Smooth muscle cell (in vitro differentiated cells): ENCODE results near the gene RAP1GAP2. TPM values are rescaled to one million over a fixed set of nuclear protein-coding genes. Genes with fewer than 3 reads are reported as not detected.

ENCODE experiments used
- DNase-seq: peaks from one replicate; lab custom pipeline; 2025; ENCODE audit not compliant: unreplicated experiment; lab: John Stamatoyannopoulos, UW
- H2AFZ ChIP-seq: fragments of 200-600 bp; sonication (generic); 2 replicates; pipeline ENCODE4 v1.6.0; 2016; ENCODE audit warnings: antibody characterized with exemption, low read depth, mild to moderate bottlenecking
- H3F3A ChIP-seq: fragments of 200-600 bp; sonication (generic); 2 replicates; pipeline ENCODE4 v1.6.0; 2017; ENCODE audit warnings: antibody characterized with exemption, low read depth
- H3K27ac ChIP-seq: fragments of 200-600 bp; sonication (generic); 2 replicates; pipeline ENCODE4 v1.5.1; 2016; ENCODE audit warnings: low read depth, mild to moderate bottlenecking
- H3K27me3 ChIP-seq: fragments of 200-600 bp; sonication (generic); 2 replicates; pipeline ENCODE4 v1.6.1; 2016; ENCODE audit warnings: low read depth, mild to moderate bottlenecking
- H3K36me3 ChIP-seq: fragments of 200-600 bp; sonication (generic); 2 replicates; pipeline ENCODE4 v1.5.1; 2016; ENCODE audit warnings: low read depth
- H3K4me1 ChIP-seq: fragments of 200-600 bp; sonication (generic); 2 replicates; pipeline ENCODE4 v1.5.1; 2016; ENCODE audit warnings: low read depth
- H3K4me2 ChIP-seq: fragments of 200-600 bp; sonication (generic); 2 replicates; pipeline ENCODE4 v1.6.0; 2016; ENCODE audit warnings: mild to moderate bottlenecking
- H3K4me3 ChIP-seq: fragments of 200-600 bp; sonication (generic); 2 replicates; pipeline ENCODE4 v1.5.1; 2016; ENCODE audit warnings: mild to moderate bottlenecking
- H3K79me2 ChIP-seq: fragments of 200-600 bp; sonication (generic); 2 replicates; pipeline ENCODE4 v1.6.0; 2016; ENCODE audit warnings: low read depth, mild to moderate bottlenecking
- H3K9ac ChIP-seq: fragments of 200-600 bp; sonication (generic); 2 replicates; pipeline ENCODE4 v1.6.0; 2016; ENCODE audit warnings: low read depth
- H3K9me3 ChIP-seq: fragments of 200-600 bp; sonication (generic); replicated peaks from 2 replicates; pipeline ENCODE4 v1.5.1; 2016; ENCODE audit warnings: low read depth
- H4K20me1 ChIP-seq: fragments of 200-600 bp; sonication (generic); 2 replicates; pipeline ENCODE4 v1.6.0; 2016; ENCODE audit warnings: low read depth
- WGBS: methylation state at CpG from one replicate; pipeline ENCODE4 v1.1.7; 2016; ENCODE audit warnings: low lambda C conversion rate; 5-methylcytosine and 5-hydroxymethylcytosine counted together
- polyA plus RNA-seq: library from polyadenylated mRNA; unstranded; fragments of >200 nt; fragmentation: Nextera tagmentation; extraction: Ambion mirVana; gene quantifications from 2 replicates; pipeline ENCODE4 v1.2.1, GENCODE V29; 2016
- total RNA-seq: library from RNA; depleted of rRNA; stranded (reverse); fragments of >200 nt; gene quantifications from 2 replicates; pipeline ENCODE4 v1.2.3, GENCODE V29; 2014
- TF ChIP-seq, protein P1 (sequence below): fragments of 200-600 bp; sonication (generic); IDR thresholded peaks from 2 replicates; pipeline ENCODE4 v1.5.1; 2017; ENCODE audit warnings: borderline replicate concordance, mild to moderate bottlenecking, antibody characterized with exemption; ENCODE audit not compliant: insufficient read depth, poor library complexity, severe bottlenecking

RAP1GAP2 gene
- total and polyA plus RNA-seq, 2 experiments from 2014 or later: 0.31 to 0.99 TPM

- 89% methylated on average over 8 of the region's 8 CpGs for WGBS
- no peak overlapping the region for H2AFZ ChIP-seq
Measured at GRCh38 chr17:2961446-2961845, 165.2 kb downstream of the RAP1GAP2 start.

GRCh38 chr17:2962236-2962635, 166.0 kb downstream of the RAP1GAP2 start:
- Histone ChIP-seq H3K36me3 (no peaks in the 10 kb centered on the region), H3K27ac (no peak overlapping the region), H3K27me3 (no peaks in the 10 kb centered on the region), H3K9ac (no peak overlapping the region), H3F3A (no peaks in the 10 kb centered on the region), H3K4me2 (no peak overlapping the region), H3K4me1 (no peaks in the 10 kb centered on the region), H3K4me3 (no peak overlapping the region), H3K9me3 (no peaks in the 10 kb centered on the region), H3K79me2 (no peaks in the 10 kb centered on the region), H4K20me1 (no peaks in the 10 kb centered on the region), H2AFZ (no peak overlapping the region)
- DNase-seq: no peak
- 89% methylated on average over 7 of the region's 7 CpGs for WGBS
- TF ChIP-seq, protein P1, sequence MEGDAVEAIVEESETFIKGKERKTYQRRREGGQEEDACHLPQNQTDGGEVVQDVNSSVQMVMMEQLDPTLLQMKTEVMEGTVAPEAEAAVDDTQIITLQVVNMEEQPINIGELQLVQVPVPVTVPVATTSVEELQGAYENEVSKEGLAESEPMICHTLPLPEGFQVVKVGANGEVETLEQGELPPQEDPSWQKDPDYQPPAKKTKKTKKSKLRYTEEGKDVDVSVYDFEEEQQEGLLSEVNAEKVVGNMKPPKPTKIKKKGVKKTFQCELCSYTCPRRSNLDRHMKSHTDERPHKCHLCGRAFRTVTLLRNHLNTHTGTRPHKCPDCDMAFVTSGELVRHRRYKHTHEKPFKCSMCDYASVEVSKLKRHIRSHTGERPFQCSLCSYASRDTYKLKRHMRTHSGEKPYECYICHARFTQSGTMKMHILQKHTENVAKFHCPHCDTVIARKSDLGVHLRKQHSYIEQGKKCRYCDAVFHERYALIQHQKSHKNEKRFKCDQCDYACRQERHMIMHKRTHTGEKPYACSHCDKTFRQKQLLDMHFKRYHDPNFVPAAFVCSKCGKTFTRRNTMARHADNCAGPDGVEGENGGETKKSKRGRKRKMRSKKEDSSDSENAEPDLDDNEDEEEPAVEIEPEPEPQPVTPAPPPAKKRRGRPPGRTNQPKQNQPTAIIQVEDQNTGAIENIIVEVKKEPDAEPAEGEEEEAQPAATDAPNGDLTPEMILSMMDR: no peak

More at GRCh38 chr17:2961446-2961845, 165.2 kb downstream of the RAP1GAP2 start:
- H3K79me2 ChIP-seq: no peaks in the 10 kb centered on the region
- H3K4me1 ChIP-seq: no peaks in the 10 kb centered on the region
- no peak overlapping the region for H3K27ac ChIP-seq
- TF ChIP-seq, protein P1: no peak
- H3K27me3 ChIP-seq: no peaks in the 10 kb centered on the region
- H3F3A ChIP-seq: no peaks in the 10 kb centered on the region
- no peaks in the 10 kb centered on the region for H3K9me3 ChIP-seq
- DNase-seq: no peak
- H3K9ac ChIP-seq: no peak overlapping the region
- H3K4me2 ChIP-seq: no peak overlapping the region
- no peak overlapping the region for H3K4me3 ChIP-seq
- H3K36me3 ChIP-seq: no peaks in the 10 kb centered on the region
- no peaks in the 10 kb centered on the region for H4K20me1 ChIP-seq

DNA sequence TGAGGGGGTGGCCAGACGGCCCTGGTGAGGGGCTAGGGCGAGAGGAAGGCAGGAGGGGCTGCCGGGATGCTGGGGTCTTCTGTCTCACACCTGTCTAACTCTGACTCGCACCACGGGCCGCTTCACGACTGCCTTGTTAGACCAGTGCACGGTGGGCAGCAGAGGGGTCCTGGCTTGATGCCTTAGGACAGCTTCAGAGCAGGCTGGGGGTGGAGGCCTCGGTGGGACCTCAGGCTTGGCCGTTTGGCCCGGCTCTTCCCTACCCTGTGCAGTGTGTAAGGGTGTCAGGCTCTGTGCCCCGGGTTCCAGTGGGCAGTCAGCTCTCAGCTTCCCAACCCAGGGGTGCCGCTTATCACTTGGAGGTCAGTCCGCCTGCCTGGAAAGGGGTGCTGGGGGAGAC, 166.5 kb downstream of the RAP1GAP2 start:
- no peaks in the 10 kb centered on the region for H3K79me2 ChIP-seq
- H3F3A ChIP-seq: no peaks in the 10 kb centered on the region
- TF ChIP-seq, protein P1: no peak
- no peaks in the 10 kb centered on the region for H3K36me3 ChIP-seq
- no peak overlapping the region for H2AFZ ChIP-seq
- 86% methylated on average over 13 of the region's 14 CpGs for WGBS
- no peak overlapping the region for H3K4me2 ChIP-seq
- DNase-seq: no peak
- H3K4me3 ChIP-seq: no peak overlapping the region
- H3K27me3 ChIP-seq: no peaks in the 10 kb centered on the region
- no peak overlapping the region for H3K9ac ChIP-seq
- H3K27ac ChIP-seq: no peak overlapping the region
- H3K9me3 ChIP-seq: no peaks in the 10 kb centered on the region
- no peaks in the 10 kb centered on the region for H3K4me1 ChIP-seq
- H4K20me1 ChIP-seq: no peaks in the 10 kb centered on the region

DNA sequence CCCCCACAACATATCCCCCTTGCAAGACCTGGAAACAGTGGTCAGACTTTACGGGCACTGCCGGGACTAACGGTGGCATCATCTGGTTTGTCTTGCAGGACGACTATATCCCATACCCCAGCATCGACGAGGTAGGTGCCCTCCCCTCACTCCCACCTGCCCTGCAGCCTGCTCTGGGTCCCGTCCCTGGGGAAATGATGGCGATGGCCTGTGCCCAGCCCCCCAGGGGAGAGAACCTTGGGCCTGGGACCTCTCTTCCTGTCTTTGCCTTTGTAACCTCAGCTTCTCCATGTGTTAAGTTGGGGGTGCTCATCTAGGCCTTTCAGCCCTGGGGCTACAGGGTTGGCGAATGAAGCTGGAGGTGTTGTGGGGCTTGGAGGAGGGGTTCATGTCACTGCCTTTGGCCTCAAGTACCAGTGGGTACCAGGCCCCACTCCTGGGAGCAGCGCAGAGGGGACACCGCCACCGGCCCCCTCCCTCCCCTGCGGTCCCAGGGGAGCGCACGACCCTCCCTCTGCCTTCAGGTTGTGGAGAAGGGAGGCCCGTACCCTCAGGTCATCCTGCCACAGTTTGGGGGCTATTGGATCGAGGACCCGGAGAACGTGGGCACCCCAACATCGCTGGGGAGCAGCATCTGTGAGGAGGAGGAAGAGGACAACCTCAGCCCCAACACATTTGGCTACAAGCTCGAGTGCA, 167.2 kb downstream of the RAP1GAP2 start:
- H3K36me3 ChIP-seq: no peaks in the 10 kb centered on the region
- TF ChIP-seq, protein P1: no peak
- no peaks in the 10 kb centered on the region for H3K4me1 ChIP-seq
- H3K27ac ChIP-seq: no peak overlapping the region
- no peak overlapping the region for H3K4me2 ChIP-seq
- 91% methylated on average over 21 of the region's 21 CpGs for WGBS
- DNase-seq: no peak
- no peaks in the 10 kb centered on the region for H3K79me2 ChIP-seq
- no peak overlapping the region for H2AFZ ChIP-seq
- no peaks in the 10 kb centered on the region for H3K9me3 ChIP-seq
- no peak overlapping the region for H3K4me3 ChIP-seq
- H3K27me3 ChIP-seq: no peaks in the 10 kb centered on the region
- no peak overlapping the region for H3K9ac ChIP-seq
- no peaks in the 10 kb centered on the region for H3F3A ChIP-seq
- H4K20me1 ChIP-seq: no peaks in the 10 kb centered on the region
